ENCODE measurements around the gene SLC23A1. TPM values are rescaled to one million over a fixed set of nuclear protein-coding genes. Genes with fewer than 3 reads are reported as not detected.
"Not testable (repeated sequence)": the region's sequence is repeated elsewhere in the genome, so short reads cannot be mapped to it uniquely, and the experiment has no call there.

Gene SLC23A1
- total and polyA plus RNA-seq, 9 donors, result 0.04 to 2.1 (median 0.23) TPM

DNA sequence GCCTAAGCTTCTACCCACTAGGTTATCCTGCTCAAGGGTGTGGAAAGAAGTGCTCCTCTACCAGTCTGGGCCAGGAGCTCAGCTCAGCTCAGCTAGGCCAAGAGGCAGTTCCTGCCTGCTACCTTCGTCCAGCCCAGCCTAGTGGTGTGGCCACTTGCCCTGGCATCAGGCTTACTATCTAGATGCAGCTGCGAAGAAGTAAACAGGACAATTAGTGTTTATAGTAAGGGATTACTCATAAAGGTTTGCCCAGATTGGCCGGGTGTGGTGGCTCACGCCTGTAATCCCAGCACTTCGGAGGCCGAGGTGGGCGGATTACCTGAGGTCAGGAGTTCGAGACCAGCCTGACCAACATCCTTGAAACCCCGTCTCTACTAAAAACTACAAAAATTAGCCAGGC lies 33.6 kb upstream of the SLC23A1 start:
- Histone ChIP-seq H3K27ac (ENCODE audit: low read length) (peak overlapping the region; percentile 94), H3K9me3 (replicated peaks; ENCODE audit: control insufficient read depth, low read depth, low read length) (no peaks in the 10 kb centered on the region), H3K36me3 (ENCODE audit: control insufficient read depth, insufficient read depth, low read length) (peaks cover 58% of the 10 kb centered on the region), H3K27me3 (ENCODE audit: control insufficient read depth, insufficient read depth, low read length) (no peaks in the 10 kb centered on the region), H3K4me1 (ENCODE audit: control insufficient read depth, insufficient read depth, low read length) (peaks cover 61% of the 10 kb centered on the region), H3K4me3 (ENCODE audit: low read length) (no peak overlapping the region)
- DNase-seq, result no peak
- 86% methylated on average over 4 of the region's 9 CpGs for WGBS (ENCODE audit: insufficient coverage)

- H3K9me3 ChIP-seq (replicated peaks; ENCODE audit: control insufficient read depth, low read depth, low read length), result no peaks in the 10 kb centered on the region
- peaks cover 54% of the 10 kb centered on the region for H3K36me3 ChIP-seq (ENCODE audit: control insufficient read depth, insufficient read depth, low read length)
These were observed 32.8 kb upstream of the SLC23A1 start for GRCh38 chr5:139415869-139416268.

DNA sequence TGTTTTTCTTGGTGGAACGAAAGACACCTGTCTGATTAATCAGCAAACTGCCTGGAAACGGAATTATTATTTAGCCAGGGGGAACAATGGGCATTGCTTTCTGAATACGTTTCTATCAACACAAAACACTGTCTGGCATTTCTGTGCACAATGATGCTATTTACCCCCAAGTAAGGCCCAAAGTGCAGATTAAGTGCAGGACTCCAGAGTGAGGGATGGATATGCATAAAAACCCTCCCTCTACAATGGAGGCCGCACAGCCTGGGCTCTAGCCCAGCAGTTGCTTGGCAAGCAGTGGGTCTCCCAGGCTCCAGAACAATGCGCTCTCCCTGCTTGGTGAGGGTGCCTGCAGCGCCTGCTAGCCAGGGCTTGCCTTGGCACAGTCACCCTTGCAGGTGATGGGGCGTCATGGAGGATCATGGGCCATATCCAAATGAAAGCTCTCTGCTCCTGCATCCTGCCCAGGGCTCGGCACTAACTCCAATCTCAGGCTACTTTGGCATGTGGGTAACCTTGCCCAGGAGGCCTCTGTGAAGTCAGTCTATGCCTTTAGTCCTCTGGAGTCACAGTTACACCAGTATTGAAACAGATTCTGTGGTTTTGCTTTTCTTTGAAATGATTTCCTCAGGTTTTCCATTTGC lies 32.2 kb upstream of the SLC23A1 start:
- Histone ChIP-seq H3K4me1 (ENCODE audit: control insufficient read depth, insufficient read depth, low read length) (peaks cover 61% of the 10 kb centered on the region), H3K27ac (ENCODE audit: low read length) (peak overlapping the region; percentile 94), H3K36me3 (ENCODE audit: control insufficient read depth, insufficient read depth, low read length) (peaks cover 53% of the 10 kb centered on the region), H3K4me3 (ENCODE audit: low read length) (no peak overlapping the region), H3K9me3 (replicated peaks; ENCODE audit: control insufficient read depth, low read depth, low read length) (no peaks in the 10 kb centered on the region), H3K27me3 (ENCODE audit: control insufficient read depth, insufficient read depth, low read length) (no peaks in the 10 kb centered on the region)
- DNase-seq, result peak; percentile 44
- WGBS (ENCODE audit: insufficient coverage), result 64% methylated on average over 8 of the region's 8 CpGs

More at GRCh38 chr5:139415869-139416268, 32.8 kb upstream of the SLC23A1 start:
- DNase-seq, result no peak
- peaks cover 61% of the 10 kb centered on the region for H3K4me1 ChIP-seq (ENCODE audit: control insufficient read depth, insufficient read depth, low read length)
- no peak overlapping the region for H3K4me3 ChIP-seq (ENCODE audit: low read length)
- peak overlapping the region; percentile 94 for H3K27ac ChIP-seq (ENCODE audit: low read length)
- H3K27me3 ChIP-seq (ENCODE audit: control insufficient read depth, insufficient read depth, low read length), result no peaks in the 10 kb centered on the region

- peak; percentile 89 for DNase-seq
- H3K4me1 ChIP-seq (ENCODE audit: control insufficient read depth, insufficient read depth, low read length), result peaks cover 57% of the 10 kb centered on the region
- WGBS (ENCODE audit: insufficient coverage), result 68% methylated on average over 4 of the region's 9 CpGs
- no peaks in the 10 kb centered on the region for H3K9me3 ChIP-seq (replicated peaks; ENCODE audit: control insufficient read depth, low read depth, low read length)
- H3K27ac ChIP-seq (ENCODE audit: low read length), result peak overlapping the region; percentile 94
- H3K36me3 ChIP-seq (ENCODE audit: control insufficient read depth, insufficient read depth, low read length), result peaks cover 48% of the 10 kb centered on the region
- H3K27me3 ChIP-seq (ENCODE audit: control insufficient read depth, insufficient read depth, low read length), result no peaks in the 10 kb centered on the region
- no peak overlapping the region for H3K4me3 ChIP-seq (ENCODE audit: low read length)
These were observed 31.6 kb upstream of the SLC23A1 start for GRCh38 chr5:139414581-139415130.

DNA sequence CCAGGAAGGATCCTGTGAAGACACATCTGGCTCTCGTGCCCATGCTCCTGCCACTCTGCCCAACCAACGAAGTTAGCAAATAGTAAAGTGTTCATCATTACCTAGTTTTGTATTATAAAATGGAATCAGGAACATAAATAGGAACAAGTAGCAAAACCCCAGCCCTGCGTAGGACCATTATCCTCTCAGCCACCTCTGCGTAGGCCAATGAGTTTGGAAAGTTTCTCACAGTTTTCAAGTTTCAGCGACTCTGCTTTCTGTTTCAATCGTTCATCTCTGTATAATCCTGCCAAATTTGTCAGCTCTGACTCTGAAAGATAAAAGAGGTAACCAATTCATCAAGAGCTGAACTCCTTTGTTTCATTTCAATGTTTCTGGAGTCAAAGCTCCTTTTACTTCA lies 30.9 kb upstream of the SLC23A1 start:
- Histone ChIP-seq H3K27me3 (ENCODE audit: control insufficient read depth, insufficient read depth, low read length) (no peaks in the 10 kb centered on the region), H3K36me3 (ENCODE audit: control insufficient read depth, insufficient read depth, low read length) (peaks cover 42% of the 10 kb centered on the region), H3K4me3 (ENCODE audit: low read length) (no peak overlapping the region), H3K27ac (ENCODE audit: low read length) (peak overlapping the region; percentile 94), H3K4me1 (ENCODE audit: control insufficient read depth, insufficient read depth, low read length) (peaks cover 51% of the 10 kb centered on the region), H3K9me3 (replicated peaks; ENCODE audit: control insufficient read depth, low read depth, low read length) (no peaks in the 10 kb centered on the region)
- WGBS (ENCODE audit: insufficient coverage), result no CpG with 5 or more reads among the region's 6 CpGs
- DNase-seq, result no peak

DNA sequence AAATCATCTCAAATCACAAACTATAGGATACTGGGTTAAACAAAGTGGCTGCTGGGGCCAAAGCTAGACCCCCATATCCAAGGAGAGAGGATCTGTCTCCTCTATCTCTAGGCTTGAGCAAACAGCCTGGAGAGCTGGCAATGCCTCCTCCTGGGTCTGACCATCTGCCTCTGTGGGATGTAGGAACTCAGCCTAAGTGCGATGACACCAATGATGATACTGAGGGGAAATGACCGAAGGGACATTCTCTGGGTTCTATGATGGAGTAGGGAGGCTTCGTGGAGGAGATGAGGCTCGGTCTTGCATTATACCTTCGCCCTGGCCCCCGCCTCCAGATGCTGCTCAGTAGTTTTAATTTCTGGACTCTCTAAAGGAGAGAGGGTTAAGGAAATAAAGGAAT lies 30.1 kb upstream of the SLC23A1 start:
- no peak overlapping the region for H3K27ac ChIP-seq (ENCODE audit: low read length)
- no peak for DNase-seq
- H3K4me1 ChIP-seq (ENCODE audit: control insufficient read depth, insufficient read depth, low read length), result peaks cover 45% of the 10 kb centered on the region
- 100% methylated on average over 1 of the region's 6 CpGs for WGBS (ENCODE audit: insufficient coverage)
- H3K4me3 ChIP-seq (ENCODE audit: low read length), result no peak overlapping the region
- H3K27me3 ChIP-seq (ENCODE audit: control insufficient read depth, insufficient read depth, low read length), result no peaks in the 10 kb centered on the region
- no peaks in the 10 kb centered on the region for H3K9me3 ChIP-seq (replicated peaks; ENCODE audit: control insufficient read depth, low read depth, low read length)
- peaks cover 34% of the 10 kb centered on the region for H3K36me3 ChIP-seq (ENCODE audit: control insufficient read depth, insufficient read depth, low read length)

DNA sequence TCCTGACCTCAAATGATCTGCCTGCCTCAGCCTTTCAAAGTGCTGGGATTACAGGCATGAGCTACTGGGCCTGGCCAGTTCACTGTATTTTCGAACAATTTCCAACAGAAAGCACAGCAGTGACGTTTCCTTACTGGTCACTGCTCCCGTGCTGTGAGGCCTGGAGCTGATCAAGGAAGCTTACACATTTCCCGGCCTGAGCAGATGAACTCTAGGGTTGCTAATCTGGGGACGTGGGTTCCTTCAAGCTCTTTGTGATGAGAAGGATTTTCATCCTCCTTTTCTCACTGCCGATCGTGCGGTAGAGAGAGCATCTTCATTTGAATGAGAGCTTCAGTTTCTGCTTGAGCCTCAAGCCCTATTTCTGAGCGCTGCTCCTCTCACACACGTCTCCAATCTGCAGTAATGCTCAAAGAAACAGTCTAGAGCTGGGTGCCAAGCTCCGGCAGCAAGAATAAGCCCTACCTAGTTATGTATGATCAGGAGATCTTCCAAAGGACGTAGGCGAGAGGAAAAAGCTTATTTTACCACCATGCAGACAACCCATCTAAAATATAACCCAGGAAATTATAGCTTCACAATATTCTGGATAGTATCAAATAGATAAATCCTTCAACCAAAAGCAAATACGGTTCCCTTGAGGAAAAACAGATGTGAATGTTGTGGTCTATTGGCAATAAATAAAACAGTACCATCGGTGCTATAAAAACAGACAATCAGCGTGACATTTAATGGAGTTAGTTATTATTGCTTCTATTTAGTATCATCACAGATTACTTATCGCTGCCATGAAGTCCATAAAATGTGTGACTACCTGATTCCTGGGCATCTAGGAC lies 28.1 kb upstream of the SLC23A1 start:
- 25% methylated on average over 2 of the region's 17 CpGs for WGBS (ENCODE audit: insufficient coverage)
- no peak for DNase-seq
- Histone ChIP-seq H3K27me3 (ENCODE audit: control insufficient read depth, insufficient read depth, low read length) (no peaks in the 10 kb centered on the region), H3K4me3 (ENCODE audit: low read length) (no peak overlapping the region), H3K9me3 (replicated peaks; ENCODE audit: control insufficient read depth, low read depth, low read length) (no peaks in the 10 kb centered on the region), H3K4me1 (ENCODE audit: control insufficient read depth, insufficient read depth, low read length) (peaks cover 32% of the 10 kb centered on the region), H3K36me3 (ENCODE audit: control insufficient read depth, insufficient read depth, low read length) (peaks cover 25% of the 10 kb centered on the region), H3K27ac (ENCODE audit: low read length) (no peak overlapping the region)

DNA sequence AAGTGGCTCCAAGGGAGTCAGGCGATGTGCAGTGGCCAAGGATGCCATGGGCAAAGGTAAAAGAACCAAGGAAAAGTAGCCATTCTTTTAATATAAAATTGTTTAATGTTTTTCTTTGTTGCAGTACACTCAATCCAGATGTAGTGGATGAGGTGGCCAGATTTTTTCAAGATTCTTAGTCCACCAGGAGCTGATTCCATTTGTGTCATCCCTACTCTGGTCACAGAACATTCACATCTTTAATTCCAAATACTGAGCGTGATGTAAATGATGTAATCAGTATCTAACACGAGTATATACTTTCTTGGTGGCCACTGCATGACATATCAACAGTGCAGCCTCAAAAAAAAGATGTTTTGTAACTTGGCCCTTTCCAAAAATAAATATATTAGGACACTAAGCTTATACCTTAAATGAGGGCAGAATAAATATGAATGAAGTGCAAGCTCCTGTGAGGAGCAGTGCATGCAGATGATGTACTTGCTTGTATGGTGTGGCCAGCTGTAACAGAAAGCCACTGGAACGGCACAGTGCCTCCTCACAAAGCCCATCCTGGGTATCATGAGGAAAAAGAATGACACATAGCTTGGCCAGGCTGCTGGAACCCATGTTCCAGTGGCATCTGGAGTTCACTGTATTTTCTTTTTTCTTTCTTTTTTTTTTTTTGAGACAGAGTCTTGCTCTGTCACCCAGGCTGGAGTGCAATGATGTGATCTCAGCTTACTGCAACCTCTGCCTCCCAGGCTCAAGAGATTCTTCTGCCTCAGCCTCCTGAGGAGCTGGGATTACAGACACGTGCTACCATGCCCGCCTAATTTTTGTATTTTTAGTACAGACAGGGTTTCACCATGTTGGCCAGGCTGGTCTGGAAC lies 27.3 kb upstream of the SLC23A1 start:
- no peak for DNase-seq
- peaks cover 23% of the 10 kb centered on the region for H3K4me1 ChIP-seq (ENCODE audit: control insufficient read depth, insufficient read depth, low read length)
- no peak overlapping the region for H3K27ac ChIP-seq (ENCODE audit: low read length)
- WGBS (ENCODE audit: insufficient coverage), result 39% methylated on average over 2 of the region's 6 CpGs
- H3K36me3 ChIP-seq (ENCODE audit: control insufficient read depth, insufficient read depth, low read length), result peaks cover 23% of the 10 kb centered on the region
- H3K27me3 ChIP-seq (ENCODE audit: control insufficient read depth, insufficient read depth, low read length), result no peaks in the 10 kb centered on the region
- no peak overlapping the region for H3K4me3 ChIP-seq (ENCODE audit: low read length)
- H3K9me3 ChIP-seq (replicated peaks; ENCODE audit: control insufficient read depth, low read depth, low read length), result no peaks in the 10 kb centered on the region

DNA sequence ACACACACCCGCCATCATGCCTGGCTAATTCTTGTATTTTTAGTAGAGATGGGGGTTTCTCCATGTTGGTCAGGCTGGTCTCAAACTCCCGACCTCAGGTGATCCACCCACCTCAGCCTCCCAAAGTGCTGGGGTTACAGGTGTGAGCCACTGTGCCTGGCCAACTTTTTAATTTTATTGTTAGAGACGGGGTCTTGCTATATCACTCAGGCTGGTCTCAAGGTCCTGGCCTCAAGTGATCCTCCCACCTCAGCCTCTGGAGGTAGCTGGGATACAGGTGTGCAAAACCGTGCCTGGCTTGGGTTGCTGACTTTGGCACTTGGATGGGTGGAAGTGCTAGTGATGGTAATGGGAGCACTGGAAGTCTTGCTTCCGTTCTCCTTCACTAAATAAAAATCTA lies 26.0 kb upstream of the SLC23A1 start:
- not testable (repeated sequence) for DNase-seq; H3K27me3 ChIP-seq (ENCODE audit: control insufficient read depth, insufficient read depth, low read length); H3K4me3 ChIP-seq (ENCODE audit: low read length); H3K9me3 ChIP-seq (replicated peaks; ENCODE audit: control insufficient read depth, low read depth, low read length); H3K27ac ChIP-seq (ENCODE audit: low read length)
- Histone ChIP-seq H3K4me1 (ENCODE audit: control insufficient read depth, insufficient read depth, low read length) (peaks cover 15% of the 10 kb centered on the region), H3K36me3 (ENCODE audit: control insufficient read depth, insufficient read depth, low read length) (peaks cover 22% of the 10 kb centered on the region)
- no CpG with 5 or more reads among the region's 5 CpGs for WGBS (ENCODE audit: insufficient coverage)

GRCh38 chr5:139408191-139408590 lies 25.1 kb upstream of the SLC23A1 start:
- Histone ChIP-seq H3K27ac (ENCODE audit: low read length) (no peak overlapping the region), H3K4me1 (ENCODE audit: control insufficient read depth, insufficient read depth, low read length) (peaks cover 11% of the 10 kb centered on the region), H3K9me3 (replicated peaks; ENCODE audit: control insufficient read depth, low read depth, low read length) (no peaks in the 10 kb centered on the region), H3K36me3 (ENCODE audit: control insufficient read depth, insufficient read depth, low read length) (peaks cover 16% of the 10 kb centered on the region), H3K4me3 (ENCODE audit: low read length) (no peak overlapping the region), H3K27me3 (ENCODE audit: control insufficient read depth, insufficient read depth, low read length) (no peaks in the 10 kb centered on the region)
- no peak for DNase-seq
- 78% methylated on average over 2 of the region's 7 CpGs for WGBS (ENCODE audit: insufficient coverage)
